OCI-LY1 (cell line): ENCODE results near the gene SEMA6C.

Source experiments
- EZH2 ChIP-seq: fragments of 200-600 bp; sonication (generic), shearing (Covaris generic); IDR thresholded peaks from 2 replicates; pipeline ENCODE4 v1.8.0; 2017; ENCODE audit warnings: borderline replicate concordance, mixed run types, mild to moderate bottlenecking, antibody characterized with exemption, low read length, moderate library complexity, mixed read lengths
- TF ChIP-seq, protein P1 (sequence below): fragments of 200-600 bp; sonication (generic), shearing (Covaris generic); IDR thresholded peaks from 2 replicates; pipeline ENCODE4 v1.5.1; 2017; ENCODE audit warnings: mild to moderate bottlenecking, antibody characterized with exemption, low read length, moderate library complexity, mixed read lengths

DNA sequence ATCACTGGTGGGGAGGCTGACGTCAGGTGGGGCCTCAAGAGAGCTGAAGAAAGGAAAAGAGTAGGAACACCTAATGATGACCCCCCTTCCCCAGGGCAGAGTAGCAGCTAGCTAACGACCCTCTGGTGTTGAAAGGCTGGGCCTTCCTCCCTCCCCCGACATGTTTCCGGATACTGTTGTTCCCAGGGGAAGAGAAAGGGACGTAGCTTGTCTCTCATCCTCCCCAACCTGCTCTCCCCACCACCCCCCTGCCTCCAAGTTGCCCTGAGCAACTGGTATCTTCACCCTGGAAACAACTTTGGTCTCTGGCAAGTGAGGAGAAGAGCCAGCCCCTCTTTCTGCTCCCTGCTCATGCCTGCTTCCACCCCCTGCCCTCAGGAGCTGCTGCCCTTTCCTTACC lies 2.4 kb downstream of the SEMA6C start:
- TF ChIP-seq, protein P1, sequence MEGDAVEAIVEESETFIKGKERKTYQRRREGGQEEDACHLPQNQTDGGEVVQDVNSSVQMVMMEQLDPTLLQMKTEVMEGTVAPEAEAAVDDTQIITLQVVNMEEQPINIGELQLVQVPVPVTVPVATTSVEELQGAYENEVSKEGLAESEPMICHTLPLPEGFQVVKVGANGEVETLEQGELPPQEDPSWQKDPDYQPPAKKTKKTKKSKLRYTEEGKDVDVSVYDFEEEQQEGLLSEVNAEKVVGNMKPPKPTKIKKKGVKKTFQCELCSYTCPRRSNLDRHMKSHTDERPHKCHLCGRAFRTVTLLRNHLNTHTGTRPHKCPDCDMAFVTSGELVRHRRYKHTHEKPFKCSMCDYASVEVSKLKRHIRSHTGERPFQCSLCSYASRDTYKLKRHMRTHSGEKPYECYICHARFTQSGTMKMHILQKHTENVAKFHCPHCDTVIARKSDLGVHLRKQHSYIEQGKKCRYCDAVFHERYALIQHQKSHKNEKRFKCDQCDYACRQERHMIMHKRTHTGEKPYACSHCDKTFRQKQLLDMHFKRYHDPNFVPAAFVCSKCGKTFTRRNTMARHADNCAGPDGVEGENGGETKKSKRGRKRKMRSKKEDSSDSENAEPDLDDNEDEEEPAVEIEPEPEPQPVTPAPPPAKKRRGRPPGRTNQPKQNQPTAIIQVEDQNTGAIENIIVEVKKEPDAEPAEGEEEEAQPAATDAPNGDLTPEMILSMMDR, result no peak
- no peak for TF ChIP-seq EZH2
